Mesendoderm (in vitro differentiated cells): ENCODE results near the gene UBASH3A.

Experiments
- DNase-seq: peaks from one replicate; pipeline ENCODE4 v3.0.0; 2013
- H2AK5ac ChIP-seq: 2 replicates; pipeline ENCODE4 v1.6.1; 2013; ENCODE audit warnings: low read length, inconsistent platforms
- H2BK120ac ChIP-seq: 2 replicates; pipeline ENCODE4 v1.6.1; 2013; ENCODE audit warnings: low read depth, mild to moderate bottlenecking, low read length, moderate library complexity, mixed read lengths
- H2BK15ac ChIP-seq: replicated peaks from 2 replicates; pipeline ENCODE4 v1.6.1; 2013; ENCODE audit warnings: low read depth, mild to moderate bottlenecking, moderate library complexity
- H2BK5ac ChIP-seq: 2 replicates; pipeline ENCODE4 v1.6.1; 2013; ENCODE audit warnings: low read length, inconsistent platforms
- H3K18ac ChIP-seq: 2 replicates; pipeline ENCODE4 v1.6.1; 2013; ENCODE audit warnings: mild to moderate bottlenecking, low read length, mixed read lengths
- H3K23ac ChIP-seq: one replicate; pipeline ENCODE4 v1.6.1; 2013; ENCODE audit warnings: low read length
- H3K27ac ChIP-seq: 2 replicates; pipeline ENCODE4 v1.5.1; 2013; ENCODE audit warnings: low read depth, mild to moderate bottlenecking, inconsistent platforms, low read length, moderate library complexity
- H3K27me3 ChIP-seq: 2 replicates; pipeline ENCODE4 v1.6.1; 2013; ENCODE audit warnings: low read length, control low read depth, mild to moderate bottlenecking, inconsistent platforms; ENCODE audit not compliant: insufficient read depth, poor library complexity
- H3K36me3 ChIP-seq: 2 replicates; pipeline ENCODE4 v1.6.1; 2013; ENCODE audit warnings: low read length, inconsistent platforms; ENCODE audit not compliant: control insufficient read depth, insufficient read depth
- H3K4ac ChIP-seq: one replicate; pipeline ENCODE4 v1.6.1; 2013; ENCODE audit warnings: low read depth, mild to moderate bottlenecking, low read length, moderate library complexity
- H3K4me1 ChIP-seq: 2 replicates; pipeline ENCODE4 v1.6.1; 2013; ENCODE audit warnings: low read depth, low read length, inconsistent platforms; ENCODE audit not compliant: control insufficient read depth
- H3K4me2 ChIP-seq: 2 replicates; pipeline ENCODE4 v1.6.1; 2013; ENCODE audit warnings: low read length
- H3K4me3 ChIP-seq: 2 replicates; pipeline ENCODE4 v1.5.1; 2013; ENCODE audit warnings: mild to moderate bottlenecking, low read length
- H3K56ac ChIP-seq: one replicate; pipeline ENCODE4 v1.6.1; 2013; ENCODE audit warnings: low read length
- H3K79me1 ChIP-seq: 2 replicates; pipeline ENCODE4 v1.6.1; 2013; ENCODE audit warnings: low read length, inconsistent platforms
- H3K79me2 ChIP-seq: 2 replicates; pipeline ENCODE4 v1.6.1; 2013; ENCODE audit warnings: mild to moderate bottlenecking, low read length; ENCODE audit not compliant: control insufficient read depth, insufficient read depth
- H3K9ac ChIP-seq: 2 replicates; pipeline ENCODE4 v1.6.1; 2013; ENCODE audit warnings: low read length, inconsistent platforms
- H4K5ac ChIP-seq: one replicate; pipeline ENCODE4 v1.6.1; 2013; ENCODE audit warnings: low read length
- H4K8ac ChIP-seq: one replicate; pipeline ENCODE4 v1.6.1; 2013; ENCODE audit warnings: low read depth, mild to moderate bottlenecking, control low read depth, low read length, moderate library complexity
- WGBS: extraction: QIAGEN DNeasy Blood & Tissue Kit; methylation state at CpG from one replicate; pipeline ENCODE4 v1.1.7; 2013; ENCODE audit warnings: low lambda C conversion rate, missing lambda C conversion rate; ENCODE audit not compliant: insufficient coverage; ENCODE audit errors: extremely low coverage; 5-methylcytosine and 5-hydroxymethylcytosine counted together

Gene UBASH3A

GRCh38 chr21:42365770-42366169 lies 37.9 kb upstream of the UBASH3A start:
- Histone ChIP-seq H3K36me3 (no peaks in the 10 kb centered on the region), H3K79me1 (no peaks in the 10 kb centered on the region), H3K23ac (no peak overlapping the region), H4K8ac (no peak overlapping the region), H3K18ac (no peak overlapping the region), H3K4me1 (no peaks in the 10 kb centered on the region), H3K4me3 (no peak overlapping the region), H3K27me3 (no peaks in the 10 kb centered on the region), H4K5ac (no peak overlapping the region), H3K27ac (no peak overlapping the region), H2BK15ac (no peak overlapping the region), H3K4me2 (no peak overlapping the region), H3K79me2 (no peaks in the 10 kb centered on the region), H3K9ac (no peak overlapping the region), H3K4ac (no peak overlapping the region), H2BK120ac (no peak overlapping the region), H2BK5ac (no peak overlapping the region), H2AK5ac (no peak overlapping the region), H3K56ac (no peak overlapping the region)
- DNase-seq = no peak
- no CpG with 5 or more reads among the region's 6 CpGs for WGBS

DNA sequence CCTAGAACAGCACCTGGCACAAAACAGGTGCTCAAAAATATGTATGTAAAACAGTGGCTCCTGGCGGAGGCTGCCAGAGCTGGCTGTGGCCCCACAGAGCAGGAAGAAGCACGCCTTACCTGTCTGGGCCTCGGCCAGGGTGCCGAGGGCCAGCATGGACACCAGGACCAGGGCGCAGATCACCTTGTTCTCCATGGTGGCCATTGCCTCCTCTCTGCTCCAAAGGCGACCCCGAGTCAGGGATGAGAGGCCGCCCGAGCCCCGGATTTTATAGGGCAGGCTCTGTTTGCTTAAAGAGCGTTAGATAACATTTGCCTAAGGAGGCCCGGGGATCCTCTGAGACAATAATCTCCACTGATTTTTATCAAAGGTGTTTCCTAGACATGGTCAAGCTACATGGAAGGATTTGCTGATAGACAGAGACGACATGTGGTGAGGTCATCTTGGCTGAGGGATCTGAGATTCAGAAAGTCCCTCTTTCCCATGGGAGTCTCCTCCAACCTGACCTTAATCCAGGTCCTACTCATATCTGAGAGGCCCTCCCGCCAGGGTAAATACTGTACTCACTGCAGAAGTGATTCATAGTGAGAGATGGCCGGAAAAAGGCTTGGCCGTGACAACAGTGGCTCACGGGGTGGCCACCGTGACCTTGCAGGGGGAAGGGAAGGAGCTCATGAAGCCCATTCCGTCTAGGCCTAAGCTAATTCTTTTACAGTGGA lies 37.3 kb upstream of the UBASH3A start, which contains the start of gene TFF1:
Gene TFF1 (minus strand): TSS at position 244 of the 719 bp plus-strand sequence. CDS start 40 bp downstream, at position 204.
- Histone ChIP-seq H2BK120ac (no peak within 1 kb of the TSS), H3K27ac (no peak within 1 kb of the TSS), H3K4ac (no peak within 1 kb of the TSS), H3K79me1 (no peaks in the 10 kb centered on the region), H3K9ac (no peak within 1 kb of the TSS), H2BK15ac (no peak within 1 kb of the TSS), H3K4me1 (no peaks in the 10 kb centered on the region), H4K8ac (no peak within 1 kb of the TSS), H2BK5ac (no peak within 1 kb of the TSS), H3K27me3 (no peaks in the 10 kb centered on the region), H4K5ac (no peak within 1 kb of the TSS), H3K23ac (no peak within 1 kb of the TSS), H3K56ac (no peak within 1 kb of the TSS), H3K4me2 (no peak within 1 kb of the TSS), H3K4me3 (no peak within 1 kb of the TSS), H3K36me3 (no peaks in the 10 kb centered on the region), H3K18ac (no peak within 1 kb of the TSS), H2AK5ac (no peak within 1 kb of the TSS), H3K79me2 (no peaks in the 10 kb centered on the region)
- no peak for DNase-seq
- no CpG with 5 or more reads among the region's 19 CpGs for WGBS

- Histone ChIP-seq H3K56ac (no peak overlapping the region), H3K4ac (no peak overlapping the region), H3K36me3 (no peaks in the 10 kb centered on the region), H3K4me1 (no peaks in the 10 kb centered on the region), H3K27me3 (no peaks in the 10 kb centered on the region), H3K9ac (no peak overlapping the region), H3K23ac (no peak overlapping the region), H4K5ac (no peak overlapping the region), H3K4me3 (no peak overlapping the region), H2AK5ac (no peak overlapping the region), H3K27ac (no peak overlapping the region), H3K18ac (no peak overlapping the region), H2BK120ac (no peak overlapping the region), H2BK5ac (no peak overlapping the region), H4K8ac (no peak overlapping the region), H2BK15ac (no peak overlapping the region), H3K79me1 (no peaks in the 10 kb centered on the region), H3K79me2 (no peaks in the 10 kb centered on the region), H3K4me2 (no peak overlapping the region)
- no peak for DNase-seq
- WGBS = no CpG with 5 or more reads among the region's 14 CpGs
Measured at GRCh38 chr21:42367367-42368165, 36.1 kb upstream of the UBASH3A start.

- H4K8ac ChIP-seq = no peak overlapping the region
- no peak for DNase-seq
- WGBS = no CpG with 5 or more reads among the region's 16 CpGs
Measured at GRCh38 chr21:42369821-42370220, 33.9 kb upstream of the UBASH3A start.

DNA sequence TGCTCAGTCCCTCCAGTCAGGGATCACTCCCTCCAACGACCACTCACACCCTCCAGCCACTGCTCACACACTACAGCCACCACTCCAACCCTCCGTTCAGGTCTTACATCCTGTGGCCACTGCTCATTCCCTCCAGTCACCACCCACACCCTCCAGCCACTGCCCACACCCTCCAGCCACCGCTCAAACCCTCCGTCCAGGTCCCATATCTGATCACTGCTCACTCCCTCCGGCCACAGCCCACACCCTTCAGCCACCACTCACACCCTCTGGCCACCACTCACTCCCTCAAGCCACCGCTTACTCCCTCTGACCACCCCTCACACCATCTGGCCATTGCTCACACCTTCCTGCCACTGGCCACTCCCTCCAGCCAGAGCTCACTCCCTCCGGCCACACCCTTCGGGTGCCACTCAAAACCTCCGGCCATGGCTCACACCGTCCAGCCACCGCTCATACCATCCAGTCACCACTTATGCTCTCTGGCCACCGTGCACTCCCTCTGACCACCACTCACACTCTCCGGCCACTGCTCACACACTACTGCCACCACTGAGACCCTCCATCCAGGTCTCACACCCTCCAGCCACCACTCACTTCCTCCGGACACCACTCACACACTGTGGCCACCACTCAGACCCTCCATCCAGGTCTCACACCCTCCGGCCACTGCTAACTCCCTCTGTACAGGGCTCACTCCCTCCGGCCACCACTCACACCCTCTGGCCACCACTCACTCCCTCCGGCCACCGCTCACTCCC lies 32.6 kb upstream of the UBASH3A start:
- Histone ChIP-seq H3K4ac (no peak overlapping the region), H3K36me3 (no peaks in the 10 kb centered on the region), H2BK5ac (no peak overlapping the region), H2BK120ac (no peak overlapping the region), H3K56ac (no peak overlapping the region), H3K27ac (no peak overlapping the region), H2BK15ac (no peak overlapping the region), H3K4me3 (no peak overlapping the region), H4K8ac (no peak overlapping the region), H3K4me1 (no peaks in the 10 kb centered on the region), H2AK5ac (no peak overlapping the region), H3K23ac (no peak overlapping the region), H3K4me2 (no peak overlapping the region), H3K79me1 (no peaks in the 10 kb centered on the region), H4K5ac (no peak overlapping the region), H3K9ac (no peak overlapping the region), H3K18ac (no peak overlapping the region), H3K27me3 (no peaks in the 10 kb centered on the region), H3K79me2 (no peaks in the 10 kb centered on the region)
- DNase-seq = no peak
- WGBS = no CpG with 5 or more reads among the region's 18 CpGs

More at GRCh38 chr21:42369821-42370220, 33.9 kb upstream of the UBASH3A start:
- H3K4me1 ChIP-seq = no peaks in the 10 kb centered on the region
- no peaks in the 10 kb centered on the region for H3K27me3 ChIP-seq
- no peaks in the 10 kb centered on the region for H3K79me2 ChIP-seq
- no peak overlapping the region for H3K9ac ChIP-seq
- no peak overlapping the region for H3K18ac ChIP-seq
- no peak overlapping the region for H3K27ac ChIP-seq
- H3K23ac ChIP-seq = no peak overlapping the region
- H3K4me3 ChIP-seq = no peak overlapping the region
- no peak overlapping the region for H2BK120ac ChIP-seq
- no peaks in the 10 kb centered on the region for H3K79me1 ChIP-seq
- no peak overlapping the region for H2BK5ac ChIP-seq
- no peaks in the 10 kb centered on the region for H3K36me3 ChIP-seq
- H3K4ac ChIP-seq = no peak overlapping the region
- no peak overlapping the region for H2BK15ac ChIP-seq
- no peak overlapping the region for H2AK5ac ChIP-seq
- H3K56ac ChIP-seq = no peak overlapping the region
- no peak overlapping the region for H3K4me2 ChIP-seq
- H4K5ac ChIP-seq = no peak overlapping the region
